ENCODE results near the gene ORAI2. TPM values are rescaled to one million over a fixed set of nuclear protein-coding genes. Genes with fewer than 3 reads are reported as not detected.

Gene ORAI2
- polyA plus RNA-seq, 1 of the 3 experiments (the other 2 are of a cell fraction), result 85.8 TPM

GRCh38 chr7:102390697-102391484 is 42.5 kb upstream of the ORAI2 start (continued):
- TF ChIP-seq RAD21 (IDR thresholded peaks at IDR 0.05; ENCODE audit: low read length), result peak; percentile 99
- TF ChIP-seq MAX (IDR thresholded peaks at IDR 0.05; ENCODE audit: low read depth), result no peak
- no peak for TF ChIP-seq GABPA (IDR thresholded peaks at IDR 0.05; ENCODE audit: low read depth)
- TF ChIP-seq SMC3 (IDR thresholded peaks at IDR 0.05; ENCODE audit: low read depth, low read length), result peak; percentile 99
- TF ChIP-seq RCOR1 (IDR thresholded peaks at IDR 0.05; ENCODE audit: low read length), result no peak

- H3K79me2 ChIP-seq (ENCODE audit: insufficient read depth), result peaks cover 11% of the 10 kb centered on the region
- TF ChIP-seq FOSL2 (IDR thresholded peaks at IDR 0.05; ENCODE audit: borderline replicate concordance, low read depth) (no peak), RAD21 (IDR thresholded peaks at IDR 0.05; ENCODE audit: low read length) (no peak), TEAD4 (IDR thresholded peaks at IDR 0.05; ENCODE audit: borderline replicate concordance, insufficient read depth) (no peak), NFIC (IDR thresholded peaks at IDR 0.05; ENCODE audit: borderline replicate concordance) (no peak)
- TF ChIP-seq, protein P1, sequence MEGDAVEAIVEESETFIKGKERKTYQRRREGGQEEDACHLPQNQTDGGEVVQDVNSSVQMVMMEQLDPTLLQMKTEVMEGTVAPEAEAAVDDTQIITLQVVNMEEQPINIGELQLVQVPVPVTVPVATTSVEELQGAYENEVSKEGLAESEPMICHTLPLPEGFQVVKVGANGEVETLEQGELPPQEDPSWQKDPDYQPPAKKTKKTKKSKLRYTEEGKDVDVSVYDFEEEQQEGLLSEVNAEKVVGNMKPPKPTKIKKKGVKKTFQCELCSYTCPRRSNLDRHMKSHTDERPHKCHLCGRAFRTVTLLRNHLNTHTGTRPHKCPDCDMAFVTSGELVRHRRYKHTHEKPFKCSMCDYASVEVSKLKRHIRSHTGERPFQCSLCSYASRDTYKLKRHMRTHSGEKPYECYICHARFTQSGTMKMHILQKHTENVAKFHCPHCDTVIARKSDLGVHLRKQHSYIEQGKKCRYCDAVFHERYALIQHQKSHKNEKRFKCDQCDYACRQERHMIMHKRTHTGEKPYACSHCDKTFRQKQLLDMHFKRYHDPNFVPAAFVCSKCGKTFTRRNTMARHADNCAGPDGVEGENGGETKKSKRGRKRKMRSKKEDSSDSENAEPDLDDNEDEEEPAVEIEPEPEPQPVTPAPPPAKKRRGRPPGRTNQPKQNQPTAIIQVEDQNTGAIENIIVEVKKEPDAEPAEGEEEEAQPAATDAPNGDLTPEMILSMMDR (IDR thresholded peaks at IDR 0.05), result no peak
- DNase-seq, result no peak
- no peak overlapping the region for H3K4me2 ChIP-seq
- no peak overlapping the region for H2AFZ ChIP-seq (ENCODE audit: low read depth)
- H3K9me3 ChIP-seq, result no peaks in the 10 kb centered on the region
- H3K9me2 ChIP-seq, result no peaks in the 10 kb centered on the region
- no peak overlapping the region for H3K9ac ChIP-seq
- peaks cover 40% of the 10 kb centered on the region for H3F3A ChIP-seq (replicated peaks; ENCODE audit: insufficient read depth)
- CTCF ChIA-PET, result interaction anchor here (0.5 to 18.3 kb wide), 5 partner anchors 13 to 121 kb away, joined by 3 to 421 read pairs (median 47); partner anchors contain the start of gene SH2B2
- POLR2A ChIA-PET, result no interaction called here
- no peaks in the 10 kb centered on the region for H4K20me1 ChIP-seq (ENCODE audit: insufficient read depth)
- H3K4me3 ChIP-seq (ENCODE audit: low read depth in 2 of 2, low read length in 1 of 2), result no peak overlapping the region
- WGBS (ENCODE audit: low lambda C conversion rate), result 100% methylated on average over 1 of the region's 1 CpG
- no peak overlapping the region for H3K27ac ChIP-seq (ENCODE audit: low read depth in 2 of 2, low read length in 1 of 2)
- peaks cover 0 to 6% of the 10 kb centered on the region in 2 experiments; a peak in 2 of 4 replicates for H3K4me1 ChIP-seq (ENCODE audit: control insufficient read depth in 1 of 2, insufficient read depth in 2 of 2, low read depth in 1 of 2, low read length in 1 of 2)
- no peaks in the 10 kb centered on the region for H3K27me3 ChIP-seq (ENCODE audit: insufficient read depth)
- H3K36me3 ChIP-seq (replicated peaks in 1 of 2; ENCODE audit: control insufficient read depth in 1 of 2, insufficient read depth in 2 of 2, low read length in 1 of 2), result peaks cover 6 to 23% of the 10 kb centered on the region in 2 experiments
Observed at GRCh38 chr7:102392330-102392729, 41.0 kb upstream of the ORAI2 start.

- no peak for DNase-seq
- no peak overlapping the region for H3K27ac ChIP-seq (ENCODE audit: low read depth in 2 of 2, low read length in 1 of 2)
Observed at GRCh38 chr7:102393467-102393866, 39.9 kb upstream of the ORAI2 start.

More at GRCh38 chr7:102393467-102393866, 39.9 kb upstream of the ORAI2 start:
- H3K79me2 ChIP-seq (ENCODE audit: insufficient read depth), result peaks cover 22% of the 10 kb centered on the region
- ChIA-PET POLR2A (interaction anchor here (0.6 kb wide), 2 partner anchors 9 to 111 kb away, joined by 3 to 4 read pairs; no protein-coding TSS in a partner anchor), CTCF (interaction anchor here (0.9 to 18.3 kb wide), 6 partner anchors 12 to 791 kb away, joined by 3 to 421 read pairs (median 26); partner anchors contain the start of gene SH2B2)
- H3K9me3 ChIP-seq, result no peaks in the 10 kb centered on the region
- TF ChIP-seq TCF12 (IDR thresholded peaks at IDR 0.05) (no peak), PBX3 (IDR thresholded peaks at IDR 0.05) (peak; percentile 31; the same call in 1 of the 2 replicates)
- no peak overlapping the region for H3K9ac ChIP-seq
- H3K4me3 ChIP-seq (ENCODE audit: low read depth in 2 of 2, low read length in 1 of 2), result no peak overlapping the region
- H3K9me2 ChIP-seq, result no peaks in the 10 kb centered on the region
- H3K4me2 ChIP-seq, result no peak overlapping the region
- H3K4me1 ChIP-seq (ENCODE audit: control insufficient read depth in 1 of 2, insufficient read depth in 2 of 2, low read depth in 1 of 2, low read length in 1 of 2), result peaks cover 0 to 7% of the 10 kb centered on the region in 2 experiments; a peak in 2 of 4 replicates
- H2AFZ ChIP-seq (ENCODE audit: low read depth), result no peak overlapping the region
- H3F3A ChIP-seq (replicated peaks; ENCODE audit: insufficient read depth), result peaks cover 37% of the 10 kb centered on the region
- no peaks in the 10 kb centered on the region for H4K20me1 ChIP-seq (ENCODE audit: insufficient read depth)
- WGBS (ENCODE audit: low lambda C conversion rate), result 75% methylated on average over 9 of the region's 9 CpGs
- H3K27me3 ChIP-seq (ENCODE audit: insufficient read depth), result no peaks in the 10 kb centered on the region
- H3K36me3 ChIP-seq (replicated peaks in 1 of 2; ENCODE audit: control insufficient read depth in 1 of 2, insufficient read depth in 2 of 2, low read length in 1 of 2), result peaks cover 6 to 28% of the 10 kb centered on the region in 2 experiments

All from SK-N-SH (cell line).